ENCODE results near the gene TAX1BP3.

TAX1BP3 gene

GRCh38 chr17:3665834-3666233 lies 2.5 kb downstream of the TAX1BP3 start:
- Histone ChIP-seq H3K4me2 (ENCODE audit: low read length) (no peak overlapping the region), H3K36me3 (ENCODE audit: control insufficient read depth, insufficient read depth, low read length) (no peaks in the 10 kb centered on the region), H2AFZ (no peak overlapping the region), H3K4me3 (ENCODE audit: low read depth, low read length) (no peak overlapping the region), H3K27ac (no peak overlapping the region), H3K4me1 (no peaks in the 10 kb centered on the region), H3K79me2 (peaks cover 4% of the 10 kb centered on the region), H3K27me3 (ENCODE audit: control insufficient read depth, insufficient read depth, low read length) (no peaks in the 10 kb centered on the region), H3K9ac (no peak overlapping the region), H3K9me3 (ENCODE audit: control insufficient read depth, low read length) (no peaks in the 10 kb centered on the region)
- no peak for TF ChIP-seq CTCF (IDR thresholded peaks at IDR 0.05)

GRCh38 chr17:3663102-3664011 lies 5.0 kb downstream of the TAX1BP3 start:
- Histone ChIP-seq H3K36me3 (ENCODE audit: control insufficient read depth, insufficient read depth, low read length) (no peaks in the 10 kb centered on the region), H3K4me1 (no peaks in the 10 kb centered on the region), H3K9me3 (ENCODE audit: control insufficient read depth, low read length) (no peaks in the 10 kb centered on the region), H3K27me3 (ENCODE audit: control insufficient read depth, insufficient read depth, low read length) (no peaks in the 10 kb centered on the region), H3K9ac (no peak overlapping the region), H3K4me2 (ENCODE audit: low read length) (no peak overlapping the region), H2AFZ (no peak overlapping the region), H3K27ac (no peak overlapping the region), H3K79me2 (no peaks in the 10 kb centered on the region), H3K4me3 (ENCODE audit: low read depth, low read length) (no peak overlapping the region)
- TF ChIP-seq CTCF (IDR thresholded peaks at IDR 0.05): no peak

- TF ChIP-seq CTCF (IDR thresholded peaks at IDR 0.05): no peak
- no peak overlapping the region for H3K4me3 ChIP-seq (ENCODE audit: low read depth, low read length)
- no peaks in the 10 kb centered on the region for H3K36me3 ChIP-seq (ENCODE audit: control insufficient read depth, insufficient read depth, low read length)
- no peaks in the 10 kb centered on the region for H3K27me3 ChIP-seq (ENCODE audit: control insufficient read depth, insufficient read depth, low read length)
- H3K27ac ChIP-seq: no peak overlapping the region
- H3K4me2 ChIP-seq (ENCODE audit: low read length): no peak overlapping the region
- H3K4me1 ChIP-seq: no peaks in the 10 kb centered on the region
- H3K9me3 ChIP-seq (ENCODE audit: control insufficient read depth, low read length): no peaks in the 10 kb centered on the region
- H3K79me2 ChIP-seq: no peaks in the 10 kb centered on the region
- no peak overlapping the region for H2AFZ ChIP-seq
- H3K9ac ChIP-seq: no peak overlapping the region
These were observed 8.0 kb downstream of the TAX1BP3 start for GRCh38 chr17:3660311-3660891.

GRCh38 chr17:3659541-3660111 lies 8.8 kb downstream of the TAX1BP3 start:
- Histone ChIP-seq H3K27ac (no peak overlapping the region), H2AFZ (no peak overlapping the region), H3K4me3 (ENCODE audit: low read depth, low read length) (no peak overlapping the region), H3K36me3 (ENCODE audit: control insufficient read depth, insufficient read depth, low read length) (no peaks in the 10 kb centered on the region), H3K79me2 (no peaks in the 10 kb centered on the region), H3K9me3 (ENCODE audit: control insufficient read depth, low read length) (no peaks in the 10 kb centered on the region), H3K9ac (no peak overlapping the region), H3K27me3 (ENCODE audit: control insufficient read depth, insufficient read depth, low read length) (no peaks in the 10 kb centered on the region), H3K4me1 (no peaks in the 10 kb centered on the region), H3K4me2 (ENCODE audit: low read length) (no peak overlapping the region)
- no peak for TF ChIP-seq CTCF (IDR thresholded peaks at IDR 0.05)
